Gastroesophageal sphincter (tissue), 3 donors: Measurements from ENCODE around the gene TST.

Source experiments
- CTCF ChIP-seq, 4 experiments: fragments of 200-600 bp in 2 of 4; fragments of 450-650 bp in 2 of 4; sonication (generic) in 1 of 4; IDR thresholded peaks; one replicate each; pipeline ENCODE4 v1.5.1; 2017 to 2019; ENCODE audit warnings: antibody characterized with exemption in 4 of 4, mild to moderate bottlenecking in 2 of 4, moderate library complexity in 2 of 4
- EP300 ChIP-seq: sonication (generic); formaldehyde crosslinking; IDR thresholded peaks from one replicate; pipeline ENCODE4 v1.6.1; 2017; ENCODE audit warnings: antibody characterized with exemption, mild to moderate bottlenecking

DNA sequence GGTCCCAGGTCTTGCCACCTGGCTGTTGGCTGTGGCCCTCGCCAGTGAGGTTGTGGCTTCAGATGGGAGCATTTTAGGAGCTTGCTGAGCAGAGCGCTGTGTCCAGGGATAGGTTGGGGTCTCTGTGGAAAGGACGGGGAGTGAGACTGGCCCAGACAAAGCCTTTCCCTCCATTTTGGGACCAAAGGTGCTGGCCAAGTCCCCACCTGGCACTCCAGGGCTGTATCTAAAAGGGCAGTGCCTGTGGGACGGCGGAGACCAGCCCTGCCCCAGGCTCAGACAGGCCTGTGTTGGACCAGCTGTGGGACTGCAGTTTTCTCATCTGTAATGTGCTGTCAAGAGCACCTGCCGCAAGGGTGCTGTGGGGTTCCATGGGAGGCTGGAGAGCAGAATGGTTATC lies 27.3 kb upstream of the TST start:
- TF ChIP-seq CTCF (IDR thresholded peaks at IDR 0.05) (no peak), EP300 (no peak)
